Chondrocyte (in vitro differentiated cells): ENCODE results near the gene MRPL28. TPM values are rescaled to one million over a fixed set of nuclear protein-coding genes. Genes with fewer than 3 reads are reported as not detected.

ENCODE experiments used
- DNase-seq: peaks from one replicate; pipeline ENCODE4 v3.0.0; 2021; ENCODE audit warnings: mixed read lengths, low spot score
- H3K27ac Mint-ChIP-seq: one replicate; pipeline ENCODE4 v1.8.0; 2021; ENCODE audit warnings: mild to moderate bottlenecking, moderate library complexity, mixed read lengths; ENCODE audit not compliant: unreplicated experiment
- H3K27me3 Mint-ChIP-seq: 2 replicates; pipeline ENCODE4 v1.8.0; 2021; ENCODE audit warnings: low read depth, mixed read lengths
- H3K36me3 Mint-ChIP-seq: 2 replicates; pipeline ENCODE4 v1.8.0; 2021; ENCODE audit warnings: low read depth, mixed read lengths
- H3K4me1 Mint-ChIP-seq: 2 replicates; pipeline ENCODE4 v1.8.0; 2021; ENCODE audit warnings: low read depth, mild to moderate bottlenecking, mixed read lengths
- H3K4me3 Mint-ChIP-seq: one replicate; pipeline ENCODE4 v1.8.0; 2021; ENCODE audit warnings: mild to moderate bottlenecking, moderate library complexity, mixed read lengths; ENCODE audit not compliant: unreplicated experiment
- H3K9me3 Mint-ChIP-seq: 2 replicates; pipeline ENCODE4 v1.8.0; 2021; ENCODE audit warnings: low read depth, mixed read lengths
- total RNA-seq: library from RNA; stranded (reverse); gene quantifications from 3 replicates; pipeline ENCODE4 v1.2.1, GENCODE V29; 2021
- TF ChIP-seq, protein P1 (sequence below): fragments of 200-600 bp; sonication (generic); IDR thresholded peaks from 2 replicates; pipeline ENCODE4 v1.5.0; 2021; ENCODE audit warnings: antibody characterized with exemption, mild to moderate bottlenecking, moderate library complexity

Gene MRPL28
- total RNA-seq, 1 donor from 2014 or later = 53.4 TPM

DNA sequence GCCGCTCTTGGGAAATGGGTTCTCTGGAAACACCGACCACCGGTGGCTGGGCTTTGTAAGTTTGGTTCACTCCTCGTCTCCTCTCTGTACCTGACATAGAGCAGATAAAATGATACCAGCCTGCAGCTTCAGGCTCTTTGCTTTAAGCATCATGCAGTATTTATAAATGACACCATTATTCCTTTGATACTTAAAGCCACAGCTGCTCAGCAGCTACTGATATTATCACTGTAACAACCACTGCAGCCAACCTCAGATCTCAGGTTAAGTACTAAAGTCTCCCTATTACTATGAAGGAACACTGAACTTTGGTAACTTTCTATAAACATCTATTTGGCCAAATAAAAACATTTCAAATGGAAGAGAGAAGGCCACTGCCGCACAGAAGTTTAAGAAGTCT lies 52.8 kb downstream of the MRPL28 start:
- Mint-ChIP-seq H3K36me3 (peaks cover 4% of the 10 kb centered on the region), H3K9me3 (no peaks in the 10 kb centered on the region), H3K4me3 (no peak overlapping the region), H3K4me1 (no peaks in the 10 kb centered on the region), H3K27me3 (no peaks in the 10 kb centered on the region), H3K27ac (no peak overlapping the region)
- no peak for DNase-seq
- TF ChIP-seq, protein P1, sequence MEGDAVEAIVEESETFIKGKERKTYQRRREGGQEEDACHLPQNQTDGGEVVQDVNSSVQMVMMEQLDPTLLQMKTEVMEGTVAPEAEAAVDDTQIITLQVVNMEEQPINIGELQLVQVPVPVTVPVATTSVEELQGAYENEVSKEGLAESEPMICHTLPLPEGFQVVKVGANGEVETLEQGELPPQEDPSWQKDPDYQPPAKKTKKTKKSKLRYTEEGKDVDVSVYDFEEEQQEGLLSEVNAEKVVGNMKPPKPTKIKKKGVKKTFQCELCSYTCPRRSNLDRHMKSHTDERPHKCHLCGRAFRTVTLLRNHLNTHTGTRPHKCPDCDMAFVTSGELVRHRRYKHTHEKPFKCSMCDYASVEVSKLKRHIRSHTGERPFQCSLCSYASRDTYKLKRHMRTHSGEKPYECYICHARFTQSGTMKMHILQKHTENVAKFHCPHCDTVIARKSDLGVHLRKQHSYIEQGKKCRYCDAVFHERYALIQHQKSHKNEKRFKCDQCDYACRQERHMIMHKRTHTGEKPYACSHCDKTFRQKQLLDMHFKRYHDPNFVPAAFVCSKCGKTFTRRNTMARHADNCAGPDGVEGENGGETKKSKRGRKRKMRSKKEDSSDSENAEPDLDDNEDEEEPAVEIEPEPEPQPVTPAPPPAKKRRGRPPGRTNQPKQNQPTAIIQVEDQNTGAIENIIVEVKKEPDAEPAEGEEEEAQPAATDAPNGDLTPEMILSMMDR = no peak

Other genes starting within 250 kb of the MRPL28 start
- 32.0 to 39.6 TPM (median 35.4 TPM) in 3 replicates for gene NPRL3, start 231.9 kb downstream of the MRPL28 start, total RNA-seq
- gene HBZ, start 217.9 kb downstream of the MRPL28 start, total RNA-seq = not detected in 3 replicates
- gene HBM, start 204.6 kb downstream of the MRPL28 start, total RNA-seq = not detected in 3 replicates
- gene HBA2, start 197.7 kb downstream of the MRPL28 start, total RNA-seq = not detected in 3 replicates
- not detected in 3 replicates for gene HBA1, start 193.9 kb downstream of the MRPL28 start, total RNA-seq
- gene HBQ1, start 190.1 kb downstream of the MRPL28 start, total RNA-seq = 0.74 TPM in 1 of 3 replicates, not detected in the others
- 64.6 to 79.4 TPM (median 64.9 TPM) in 3 replicates for gene LUC7L, start 141.1 kb downstream of the MRPL28 start, total RNA-seq
- 122 to 146 TPM (median 125 TPM) in 3 replicates for gene FAM234A, start 135.7 kb downstream of the MRPL28 start, total RNA-seq
- gene RGS11, start 94.6 kb downstream of the MRPL28 start, total RNA-seq = 20.3 to 23.2 TPM (median 21.0 TPM) in 3 replicates
- 0.82 to 4.0 TPM (median 3.7 TPM) in 3 replicates for gene ARHGDIG, start 89.9 kb downstream of the MRPL28 start, total RNA-seq
- 0.89 to 1.6 TPM (median 1.5 TPM) in 3 replicates for gene PDIA2, start 87.4 kb downstream of the MRPL28 start, total RNA-seq
- gene AXIN1, start 17.8 kb downstream of the MRPL28 start, total RNA-seq = 19.8 to 27.2 TPM (median 26.9 TPM) in 3 replicates
- 49.5 to 61.2 TPM (median 59.7 TPM) in 3 replicates for gene PGAP6, start 11.4 kb upstream of the MRPL28 start, total RNA-seq
- gene NME4, start 26.7 kb upstream of the MRPL28 start, total RNA-seq = 176 to 246 TPM (median 231 TPM) in 3 replicates
- gene DECR2, start 31.3 kb upstream of the MRPL28 start, total RNA-seq = 21.8 to 25.1 TPM (median 22.2 TPM) in 3 replicates
- gene RAB11FIP3, start 55.1 kb upstream of the MRPL28 start, total RNA-seq = 41.9 to 52.4 TPM (median 45.1 TPM) in 3 replicates
- gene CAPN15, start 157.2 kb upstream of the MRPL28 start, total RNA-seq = 28.8 to 32.0 TPM (median 29.7 TPM) in 3 replicates
- gene PRR35, start 189.9 kb upstream of the MRPL28 start, total RNA-seq = not detected in 3 replicates
- gene NHLRC4, start 196.5 kb upstream of the MRPL28 start, total RNA-seq = not detected in 3 replicates
- 34.1 to 57.1 TPM (median 37.3 TPM) in 3 replicates for gene PIGQ, start 199.4 kb upstream of the MRPL28 start, total RNA-seq
- gene RAB40C, start 219.5 kb upstream of the MRPL28 start, total RNA-seq = 15.2 to 19.6 TPM (median 19.6 TPM) in 3 replicates